Activated B cell treated with CpG ODN at 0.5 μM for 24 hours (primary cell): ENCODE data around the gene THBS1. TPM values are rescaled to one million over a fixed set of nuclear protein-coding genes. Genes with fewer than 3 reads are reported as not detected.

ENCODE experiments used
- ATAC-seq: fragments of 200-7000 bp; cut with Tn5 transposase; one replicate; pipeline ENCODE4 v1.10.0; 2021; ENCODE audit warnings: low read depth, mild to moderate bottlenecking, moderate library complexity
- CTCF ChIA-PET: fragments of 350-600 bp; sonication (Branson Sonifier 250); formaldehyde crosslinking; loops from one replicate; lab custom pipeline; 2021; ENCODE audit warnings: antibody characterized with exemption; lab: Charles Lee
- POLR2A ChIA-PET: fragments of 350-600 bp; sonication (Branson Sonifier 250); formaldehyde crosslinking; loops from one replicate; lab custom pipeline; 2021; ENCODE audit warnings: antibody characterized with exemption; lab: Charles Lee
- DNase-seq: peaks from one replicate; pipeline ENCODE4 v3.0.0; 2022
- H3K27ac Mint-ChIP-seq: one replicate; pipeline ENCODE4 v1.8.0; 2020; ENCODE audit warnings: mixed read lengths
- H3K27me3 Mint-ChIP-seq: one replicate; pipeline ENCODE4 v1.8.0; 2021; ENCODE audit warnings: mixed read lengths
- H3K36me3 Mint-ChIP-seq: one replicate; pipeline ENCODE4 v1.8.0; 2021; ENCODE audit warnings: low read depth, mixed read lengths
- H3K4me1 Mint-ChIP-seq: one replicate; pipeline ENCODE4 v1.8.0; 2021; ENCODE audit warnings: mixed read lengths
- H3K4me3 Mint-ChIP-seq: one replicate; pipeline ENCODE4 v1.8.0; 2020; ENCODE audit warnings: mild to moderate bottlenecking, mixed read lengths
- H3K9me3 Mint-ChIP-seq: one replicate; pipeline ENCODE4 v1.8.0; 2020; ENCODE audit warnings: mixed read lengths
- intact Hi-C: fragments of 100-400 bp; cut with micrococcal nuclease; formaldehyde crosslinking; loops from one replicate; pipeline ENCODE4 v1.15.1; 2024
- total RNA-seq: library from RNA; stranded (reverse); gene quantifications from 2 replicates; pipeline ENCODE4 v1.2.3, GENCODE V29; 2022
- TF ChIP-seq, protein P1 (sequence below): fragments of 200-600 bp; IDR thresholded peaks from one replicate; pipeline ENCODE4 v1.8.0; 2022; ENCODE audit warnings: antibody characterized with exemption, mild to moderate bottlenecking

Gene THBS1
- total RNA-seq, 1 donor from 2014 or later, result 1.7 TPM

DNA sequence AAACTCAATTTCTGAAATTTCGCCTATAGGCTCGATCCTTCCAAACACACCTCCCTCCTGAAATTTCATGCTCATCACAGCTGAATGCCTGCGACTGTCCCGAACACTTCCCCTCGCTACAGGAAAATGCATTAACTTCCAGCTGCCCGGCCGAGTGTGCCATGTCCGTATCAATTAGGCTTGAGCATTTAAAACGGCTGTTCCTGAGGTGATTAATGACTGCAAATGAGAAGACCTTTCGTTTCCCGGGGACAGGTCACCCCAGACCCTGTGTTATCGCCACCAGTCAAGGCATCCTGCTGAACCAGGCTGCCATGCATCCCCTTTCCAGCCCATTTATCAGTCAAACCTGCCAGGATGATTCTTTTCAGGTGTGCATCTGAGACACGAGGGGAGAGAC, 63.3 kb downstream of the THBS1 start:
- H3K27ac Mint-ChIP-seq, result no peak overlapping the region
- no peaks in the 10 kb centered on the region for H3K9me3 Mint-ChIP-seq
- TF ChIP-seq, protein P1, sequence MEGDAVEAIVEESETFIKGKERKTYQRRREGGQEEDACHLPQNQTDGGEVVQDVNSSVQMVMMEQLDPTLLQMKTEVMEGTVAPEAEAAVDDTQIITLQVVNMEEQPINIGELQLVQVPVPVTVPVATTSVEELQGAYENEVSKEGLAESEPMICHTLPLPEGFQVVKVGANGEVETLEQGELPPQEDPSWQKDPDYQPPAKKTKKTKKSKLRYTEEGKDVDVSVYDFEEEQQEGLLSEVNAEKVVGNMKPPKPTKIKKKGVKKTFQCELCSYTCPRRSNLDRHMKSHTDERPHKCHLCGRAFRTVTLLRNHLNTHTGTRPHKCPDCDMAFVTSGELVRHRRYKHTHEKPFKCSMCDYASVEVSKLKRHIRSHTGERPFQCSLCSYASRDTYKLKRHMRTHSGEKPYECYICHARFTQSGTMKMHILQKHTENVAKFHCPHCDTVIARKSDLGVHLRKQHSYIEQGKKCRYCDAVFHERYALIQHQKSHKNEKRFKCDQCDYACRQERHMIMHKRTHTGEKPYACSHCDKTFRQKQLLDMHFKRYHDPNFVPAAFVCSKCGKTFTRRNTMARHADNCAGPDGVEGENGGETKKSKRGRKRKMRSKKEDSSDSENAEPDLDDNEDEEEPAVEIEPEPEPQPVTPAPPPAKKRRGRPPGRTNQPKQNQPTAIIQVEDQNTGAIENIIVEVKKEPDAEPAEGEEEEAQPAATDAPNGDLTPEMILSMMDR, result no peak
- no peak overlapping the region for H3K4me3 Mint-ChIP-seq
- H3K4me1 Mint-ChIP-seq, result no peaks in the 10 kb centered on the region
- H3K36me3 Mint-ChIP-seq, result no peaks in the 10 kb centered on the region
- POLR2A ChIA-PET, result no interaction called here
- CTCF ChIA-PET, result no interaction called here
- no peak for ATAC-seq
- H3K27me3 Mint-ChIP-seq, result peaks cover 5% of the 10 kb centered on the region
- intact Hi-C loops, result no loop called here
- no peak for DNase-seq

DNA sequence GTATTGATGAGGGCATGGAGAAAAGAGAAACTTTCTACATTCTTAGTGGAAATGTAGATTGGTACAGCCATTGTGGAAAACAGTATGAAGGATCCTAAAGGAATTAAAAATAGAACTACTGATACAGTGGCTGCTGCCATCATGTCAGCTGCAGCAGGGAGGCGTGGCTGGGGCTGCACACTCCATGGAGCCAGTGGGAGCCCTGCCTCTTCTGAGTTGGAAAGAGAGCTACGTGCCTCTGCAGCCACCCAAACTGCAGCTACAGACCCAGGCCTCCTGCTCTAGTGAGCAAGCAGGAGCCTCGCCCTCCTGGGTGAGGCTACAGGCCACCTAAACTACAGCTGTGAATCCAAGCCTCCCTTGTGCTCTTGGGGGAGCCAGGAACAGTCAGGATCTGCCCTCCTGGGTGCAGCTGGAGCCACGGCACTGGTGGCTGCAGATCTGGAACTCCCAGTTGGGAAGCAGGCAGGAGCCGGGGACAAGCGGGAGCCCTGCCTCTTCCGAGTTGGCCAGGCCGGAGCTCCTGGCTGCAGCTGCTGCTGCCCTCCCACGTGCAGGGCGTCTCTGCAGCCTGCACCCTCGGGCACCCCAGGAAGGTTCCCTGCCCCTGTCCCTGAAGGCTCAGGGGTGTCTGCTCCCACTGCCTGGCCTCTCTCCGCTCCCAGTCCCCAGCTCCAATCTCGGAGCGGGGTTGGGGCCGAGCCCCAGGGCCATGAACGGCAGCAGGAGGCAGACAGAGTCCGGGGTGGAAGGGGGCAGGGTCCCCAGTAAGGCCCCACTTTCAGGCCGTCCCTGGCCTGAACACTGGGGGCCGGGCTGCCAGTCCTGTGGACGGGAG, 64.5 kb downstream of the THBS1 start:
- Mint-ChIP-seq H3K4me3 (no peak overlapping the region), H3K27ac (no peak overlapping the region), H3K9me3 (no peaks in the 10 kb centered on the region), H3K36me3 (no peaks in the 10 kb centered on the region), H3K27me3 (peaks cover 5% of the 10 kb centered on the region), H3K4me1 (no peaks in the 10 kb centered on the region)
- intact Hi-C loops, result no loop called here
- ChIA-PET CTCF (no interaction called here), POLR2A (no interaction called here)
- DNase-seq (no peak), ATAC-seq (no peak)
- TF ChIP-seq, protein P1, result no peak

DNA sequence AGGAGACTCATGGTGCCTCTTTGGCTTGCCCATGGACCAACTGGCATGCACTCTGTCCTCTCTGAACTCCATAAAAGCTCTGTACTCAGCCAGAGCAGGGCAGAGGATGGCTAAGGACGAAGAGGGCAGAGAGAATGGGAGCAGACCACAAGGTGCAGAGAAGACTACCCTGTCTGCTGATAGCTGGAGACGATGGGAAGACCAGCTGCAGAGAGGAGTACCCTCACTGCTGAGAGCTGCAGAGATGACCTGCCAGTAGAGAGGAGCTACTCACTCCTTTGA, 65.0 kb downstream of the THBS1 start:
- ChIA-PET POLR2A (no interaction called here), CTCF (no interaction called here)
- no peaks in the 10 kb centered on the region for H3K36me3 Mint-ChIP-seq
- no peaks in the 10 kb centered on the region for H3K27me3 Mint-ChIP-seq
- DNase-seq (no peak), ATAC-seq (no peak)
- H3K4me3 Mint-ChIP-seq, result no peak overlapping the region
- no peak overlapping the region for H3K27ac Mint-ChIP-seq
- TF ChIP-seq, protein P1, result no peak
- H3K4me1 Mint-ChIP-seq, result no peaks in the 10 kb centered on the region
- no peaks in the 10 kb centered on the region for H3K9me3 Mint-ChIP-seq
- intact Hi-C loops, result no loop called here

DNA sequence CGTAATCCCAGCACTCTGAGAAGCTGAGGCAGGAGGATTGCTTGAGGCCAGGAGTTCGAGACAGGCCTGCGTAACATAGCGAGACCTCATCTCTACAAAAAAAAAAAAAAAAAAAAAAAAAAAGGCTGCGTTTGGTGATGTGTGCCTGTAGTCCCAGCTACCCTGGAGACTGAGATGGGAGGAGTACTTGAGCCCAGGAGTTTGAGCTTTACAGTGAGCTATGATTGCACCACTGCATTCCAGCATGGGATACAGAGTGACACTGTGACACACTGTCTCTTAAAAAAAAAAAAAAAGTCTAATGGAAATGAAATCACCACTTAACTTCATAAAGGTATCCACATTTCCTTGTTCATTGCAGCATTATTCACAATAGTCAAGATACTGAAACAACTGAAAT, 65.5 kb downstream of the THBS1 start:
- no peaks in the 10 kb centered on the region for H3K36me3 Mint-ChIP-seq
- H3K4me1 Mint-ChIP-seq, result no peaks in the 10 kb centered on the region
- ATAC-seq, result no peak
- H3K27ac Mint-ChIP-seq, result no peak overlapping the region
- H3K4me3 Mint-ChIP-seq, result no peak overlapping the region
- intact Hi-C loops, result no loop called here
- ChIA-PET CTCF (no interaction called here), POLR2A (no interaction called here)
- TF ChIP-seq, protein P1, result no peak
- DNase-seq, result no peak
- H3K27me3 Mint-ChIP-seq, result peaks cover 2% of the 10 kb centered on the region
- H3K9me3 Mint-ChIP-seq, result no peaks in the 10 kb centered on the region

Other genes with a start within 250 kb of the THBS1 start
- gene FSIP1, start 201.8 kb downstream of the THBS1 start, total RNA-seq, result 0.32 and 0.53 TPM in 2 replicates